Adrenal gland (tissue), 12 donors: ENCODE data around the gene PHKB. TPM values are rescaled to one million over a fixed set of nuclear protein-coding genes. Genes with fewer than 3 reads are reported as not detected.

Source experiments
- DNase-seq, 7 donors: peaks; one replicate each; pipeline ENCODE4 v3.0.0-alpha.2; 2019 to 2020
- H3K27ac ChIP-seq, 5 donors: fragments of 200-600 bp; sonication (generic) in 4 of 5; 1 replicate in 3 of 5; 2 replicates in 2 of 5; pipeline versions ENCODE4 v1.5.1 to v1.8.0; 2016 to 2020; ENCODE audit warnings: mild to moderate bottlenecking in 1 of 5
- H3K27me3 ChIP-seq: fragments of 200-600 bp; 2 replicates; pipeline ENCODE4 v1.8.0; 2021
- H3K36me3 ChIP-seq, 2 donors: fragments of 200-600 bp; replicated peaks in 1 of 2; 1 replicate in 1 of 2; 2 replicates in 1 of 2; pipeline versions ENCODE4 v1.5.1 to v1.8.0; 2018 to 2022
- H3K4me1 ChIP-seq, 2 donors: fragments of 200-600 bp; replicated peaks in 1 of 2; 1 replicate in 1 of 2; 2 replicates in 1 of 2; pipeline versions ENCODE4 v1.5.1 to v1.8.0; 2018 to 2021
- H3K4me3 ChIP-seq, 4 donors: fragments of 200-600 bp; sonication (generic) in 3 of 4; one replicate each; pipeline ENCODE4 v1.5.1; 2016 to 2018
- H3K9me3 ChIP-seq, 3 donors: fragments of 200-600 bp; sonication (generic) in 1 of 3; replicated peaks in 1 of 3; 1 replicate in 2 of 3; 2 replicates in 1 of 3; pipeline versions ENCODE4 v1.5.1 to v1.8.0; 2016 to 2021
- POLR2A ChIP-seq, 2 donors: fragments of 450-650 bp; IDR thresholded peaks; one replicate each; pipeline ENCODE4 v1.6.1; 2017; ENCODE audit warnings: antibody characterized with exemption in 2 of 2, mild to moderate bottlenecking in 2 of 2, moderate library complexity in 1 of 2
- WGBS, 4 donors: extraction: QIAGEN DNeasy Blood & Tissue Kit in 2 of 4; methylation state at CpG; one replicate each; pipeline versions ENCODE4 v1.1.5 to v1.1.7; 2013 to 2017; 5-methylcytosine and 5-hydroxymethylcytosine counted together
- intact Hi-C, 2 donors: fragments of 100-400 bp; cut with DNase I; formaldehyde crosslinking; loops; one replicate each; pipeline versions ENCODE4 v1.14.1 to v1.15.0; 2022 to 2023
- polyA plus RNA-seq, 3 donors: library from polyadenylated mRNA; stranded (reverse); fragments of 200-250 nt in 2 of 3; fragments of 350-450 nt in 1 of 3; fragmentation: Illumina TruSeq in 1 of 3; extraction: RNeasy Lipid Tissue Mini Kit (QIAGEN cat#74804) in 1 of 3; gene quantifications; one replicate each; pipeline ENCODE4 v1.2.3, GENCODE V29; 2013 to 2014
- total RNA-seq, 9 donors: library from RNA; depleted of rRNA in 4 of 9; stranded (reverse); fragments of >200 nt in 4 of 9; fragments of 120-200 nt in 1 of 9; fragmentation: NEBNext Ultra II Directional in 1 of 9; extraction: Animal tissue kit (Norgen Biotek cat#: 25700) in 1 of 9; gene quantifications; one replicate each; pipeline versions ENCODE4 v1.1.0 to v1.2.4, GENCODE V29; 2013 to 2023
- TF ChIP-seq, protein P1 (sequence below), 6 experiments: fragments of 450-650 bp in 4 of 6; fragments of 200-600 bp in 2 of 6; sonication (generic) in 1 of 6; IDR thresholded peaks; 1 replicate in 5 of 6; 2 replicates in 1 of 6; pipeline versions ENCODE4 v1.5.1 to v1.8.0; 2016 to 2021; ENCODE audit warnings: antibody characterized with exemption in 6 of 6, mild to moderate bottlenecking in 2 of 6, moderate library complexity in 1 of 6
- donor health status: healthy with polysubstance abuse.
- donor health status: Bipolar disorder and iron deficiency.
- donor health status: DM: yes; HTN: yes; CAD: no.
- donor health status: DM: no; HTN: no; CAD: no.
- donor health status: DM: no; HTN: no; CAD: no.
- donor health status: DM: yes; HTN: yes; CAD: no.

Gene PHKB
- total and polyA plus RNA-seq, 12 donors: 27.6 to 167 (median 107) TPM

DNA sequence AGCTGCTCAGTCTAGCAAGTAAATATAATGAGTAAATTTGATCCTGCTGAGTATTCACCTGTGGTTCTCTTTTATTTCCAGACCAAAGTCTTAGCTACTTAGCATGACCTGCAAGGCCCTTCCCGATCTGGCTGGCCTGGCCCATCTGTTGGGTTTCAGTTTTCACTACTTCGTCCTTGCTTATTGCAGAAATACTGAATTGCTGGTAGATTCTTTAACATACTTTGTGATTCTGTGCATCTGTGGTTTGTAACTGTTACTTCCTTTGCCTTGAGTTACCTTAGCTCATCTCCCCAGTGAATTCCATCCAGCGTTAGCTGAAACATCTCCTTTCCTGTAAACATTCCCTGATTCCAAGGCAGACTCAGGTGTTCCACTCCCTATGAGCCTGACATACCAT, 131.1 kb downstream of the PHKB start:
- Histone ChIP-seq H3K9me3 (no peaks in the 10 kb centered on the region), H3K4me1 (no peaks in the 10 kb centered on the region), H3K27ac (no peak overlapping the region), H3K36me3 (peaks cover 0 to 38% of the 10 kb centered on the region in 2 donors), H3K4me3 (no peak overlapping the region), H3K27me3 (no peaks in the 10 kb centered on the region)
- TF ChIP-seq, protein P1, sequence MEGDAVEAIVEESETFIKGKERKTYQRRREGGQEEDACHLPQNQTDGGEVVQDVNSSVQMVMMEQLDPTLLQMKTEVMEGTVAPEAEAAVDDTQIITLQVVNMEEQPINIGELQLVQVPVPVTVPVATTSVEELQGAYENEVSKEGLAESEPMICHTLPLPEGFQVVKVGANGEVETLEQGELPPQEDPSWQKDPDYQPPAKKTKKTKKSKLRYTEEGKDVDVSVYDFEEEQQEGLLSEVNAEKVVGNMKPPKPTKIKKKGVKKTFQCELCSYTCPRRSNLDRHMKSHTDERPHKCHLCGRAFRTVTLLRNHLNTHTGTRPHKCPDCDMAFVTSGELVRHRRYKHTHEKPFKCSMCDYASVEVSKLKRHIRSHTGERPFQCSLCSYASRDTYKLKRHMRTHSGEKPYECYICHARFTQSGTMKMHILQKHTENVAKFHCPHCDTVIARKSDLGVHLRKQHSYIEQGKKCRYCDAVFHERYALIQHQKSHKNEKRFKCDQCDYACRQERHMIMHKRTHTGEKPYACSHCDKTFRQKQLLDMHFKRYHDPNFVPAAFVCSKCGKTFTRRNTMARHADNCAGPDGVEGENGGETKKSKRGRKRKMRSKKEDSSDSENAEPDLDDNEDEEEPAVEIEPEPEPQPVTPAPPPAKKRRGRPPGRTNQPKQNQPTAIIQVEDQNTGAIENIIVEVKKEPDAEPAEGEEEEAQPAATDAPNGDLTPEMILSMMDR (IDR thresholded peaks at IDR 0.05): no peak
- no peak for TF ChIP-seq POLR2A (IDR thresholded peaks at IDR 0.05)
- WGBS, 4 donors: 87 to 98% (median 93%) methylated on average over 3 of the region's 3 CpGs
- intact Hi-C loops: no loop called here
- no peak for DNase-seq

DNA sequence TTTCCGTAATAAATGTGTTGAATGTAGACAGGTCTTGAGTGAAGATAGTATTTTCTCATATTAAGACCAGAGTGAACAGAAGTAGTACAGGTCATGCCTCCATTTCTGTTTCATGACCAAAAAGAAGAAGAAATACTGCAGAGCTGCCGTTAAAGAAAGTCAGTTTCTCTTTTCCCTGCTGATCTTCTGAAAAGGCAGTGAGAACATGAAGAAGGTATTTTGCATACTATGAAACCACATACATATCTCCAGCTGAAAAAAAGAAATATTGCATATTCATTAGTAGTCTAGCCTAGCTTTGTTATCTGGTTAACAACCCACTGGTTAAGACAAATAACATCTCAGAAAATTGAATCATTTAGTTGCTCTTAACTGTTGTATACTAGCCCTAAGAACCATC, 138.4 kb downstream of the PHKB start:
- H3K36me3 ChIP-seq: no peaks in the 10 kb centered on the region

DNA sequence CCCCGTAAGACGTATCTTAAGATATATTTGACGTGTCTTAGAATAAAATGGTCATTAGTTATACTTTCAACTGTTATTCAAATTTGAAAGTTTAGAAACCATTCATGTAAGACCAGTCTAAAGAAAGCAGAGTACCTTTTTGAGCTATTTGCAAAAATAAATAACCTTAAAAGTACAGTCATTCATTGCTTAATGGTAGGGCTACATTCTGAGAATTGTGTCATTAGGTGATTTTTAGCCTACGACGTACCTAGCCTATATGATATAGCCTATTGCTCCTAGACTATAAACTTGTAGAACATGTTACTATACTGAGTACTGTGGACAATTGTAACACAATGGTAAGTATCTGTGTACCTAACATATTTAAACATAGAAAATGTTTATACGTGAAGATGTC, 139.2 kb downstream of the PHKB start:
- 97 to 98% (median 97%) methylated on average over 6 of the region's 6 CpGs for WGBS, 4 donors
- no peaks in the 10 kb centered on the region for H3K9me3 ChIP-seq
- TF ChIP-seq, protein P1 (IDR thresholded peaks at IDR 0.05): no peak
- TF ChIP-seq POLR2A (IDR thresholded peaks at IDR 0.05): no peak
- intact Hi-C loops: no loop called here
- no peaks in the 10 kb centered on the region for H3K27me3 ChIP-seq
- no peaks in the 10 kb centered on the region for H3K36me3 ChIP-seq
- H3K27ac ChIP-seq: no peak overlapping the region
- no peak overlapping the region for H3K4me3 ChIP-seq
- H3K4me1 ChIP-seq: no peaks in the 10 kb centered on the region
- no peak for DNase-seq

More for the DNA sequence above, 138.4 kb downstream of the PHKB start:
- H3K27me3 ChIP-seq: no peaks in the 10 kb centered on the region
- no peak overlapping the region for H3K27ac ChIP-seq
- WGBS, 4 donors: 87 to 91% (median 88%) methylated on average over 2 of the region's 2 CpGs
- no peaks in the 10 kb centered on the region for H3K9me3 ChIP-seq
- no peaks in the 10 kb centered on the region for H3K4me1 ChIP-seq
- TF ChIP-seq, protein P1 (IDR thresholded peaks at IDR 0.05): no peak
- no peak for TF ChIP-seq POLR2A (IDR thresholded peaks at IDR 0.05)
- intact Hi-C loops: no loop called here
- no peak for DNase-seq
- H3K4me3 ChIP-seq: no peak overlapping the region

DNA sequence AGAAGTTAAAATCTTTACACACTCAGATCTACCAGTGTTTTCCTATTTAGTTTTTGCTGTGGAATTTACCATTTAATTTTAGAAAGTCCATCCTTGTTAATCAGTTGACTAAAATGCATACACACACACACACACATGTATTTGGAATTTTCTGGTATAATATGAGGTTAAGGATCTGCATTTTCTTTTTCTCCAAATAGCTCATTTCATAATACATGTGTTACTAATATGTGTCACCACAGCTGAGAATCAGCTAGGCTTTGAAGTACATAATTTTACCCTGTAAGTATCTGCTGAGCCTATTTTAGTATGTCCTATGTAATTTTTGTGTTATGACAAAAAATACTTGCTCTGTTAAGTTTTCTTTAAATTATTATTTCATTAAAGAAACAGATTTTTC, 143.2 kb downstream of the PHKB start:
- no peaks in the 10 kb centered on the region for H3K4me1 ChIP-seq
- intact Hi-C loops: no loop called here
- no peaks in the 10 kb centered on the region for H3K9me3 ChIP-seq
- no peak overlapping the region for H3K27ac ChIP-seq
- no peak overlapping the region for H3K4me3 ChIP-seq
- no peak for DNase-seq
- no peaks in the 10 kb centered on the region for H3K36me3 ChIP-seq
- no peaks in the 10 kb centered on the region for H3K27me3 ChIP-seq
- no peak for TF ChIP-seq POLR2A (IDR thresholded peaks at IDR 0.05)
- TF ChIP-seq, protein P1 (IDR thresholded peaks at IDR 0.05): no peak
